Colonic mucosa (tissue), 4 donors: ENCODE results near the gene CCT6A. TPM values are rescaled to one million over a fixed set of nuclear protein-coding genes. Genes with fewer than 3 reads are reported as not detected.
"Not testable (repeated sequence)": the region's sequence is repeated elsewhere in the genome, so short reads cannot be mapped to it uniquely, and the experiment has no call there.

Source experiments
- DNase-seq: peaks from one replicate; pipeline ENCODE4 v3.0.0-alpha.2; 2020
- H3K27ac ChIP-seq: fragments of 200-600 bp; one replicate; pipeline ENCODE4 v1.8.0; 2021
- H3K27me3 ChIP-seq: fragments of 200-600 bp; one replicate; pipeline ENCODE4 v1.8.0; 2021
- H3K36me3 ChIP-seq: fragments of 200-600 bp; one replicate; pipeline ENCODE4 v1.8.0; 2021
- H3K4me1 ChIP-seq: fragments of 200-600 bp; one replicate; pipeline ENCODE4 v1.8.0; 2021; ENCODE audit warnings: mild to moderate bottlenecking
- H3K4me3 ChIP-seq: fragments of 200-600 bp; one replicate; pipeline ENCODE4 v1.8.0; 2021
- H3K9ac ChIP-seq, 2 donors: one replicate each; pipeline ENCODE4 v1.7.0; 2013; ENCODE audit warnings: control low read depth in 2 of 2, low read depth in 2 of 2, low read length in 2 of 2
- H3K9me3 ChIP-seq: fragments of 200-600 bp; one replicate; pipeline ENCODE4 v1.8.0; 2021
- CTCF ChIP-seq: fragments of 200-600 bp; IDR thresholded peaks from one replicate; pipeline ENCODE4 v1.8.0; 2022; ENCODE audit warnings: antibody characterized with exemption, mild to moderate bottlenecking
- intact Hi-C: fragments of 100-400 bp; cut with DNase I; formaldehyde crosslinking; loops from one replicate; pipeline ENCODE4 v1.14.1; 2022
- total RNA-seq, 2 donors: library from RNA; stranded (reverse); fragmentation: NEBNext Ultra II Directional in 1 of 2; extraction: Animal tissue kit (Norgen Biotek cat#: 25700) in 1 of 2; gene quantifications; one replicate each; pipeline ENCODE4 v1.2.1, GENCODE V29; 2021
- donor health status: healthy.
- donor health status: DM: no; HTN: no; CAD: no.
- donor health status: DM: no; HTN: no; CAD: no.

The CCT6A gene
- total RNA-seq, 2 donors from 2014 or later: 77.8 to 146 TPM

GRCh38 chr7:56019501-56019900 lies 32.1 kb upstream of the CCT6A start:
- H3K9me3 ChIP-seq: no peaks in the 10 kb centered on the region
- no peaks in the 10 kb centered on the region for H3K27me3 ChIP-seq
- no peak overlapping the region for H3K4me3 ChIP-seq
- intact Hi-C loops: no loop called here
- no peaks in the 10 kb centered on the region for H3K36me3 ChIP-seq
- TF ChIP-seq CTCF: no peak
- peak; percentile 20 for DNase-seq
- no peaks in the 10 kb centered on the region for H3K4me1 ChIP-seq
- no peak overlapping the region for H3K27ac ChIP-seq
- no peak overlapping the region for H3K9ac ChIP-seq

- Histone ChIP-seq H3K9ac (no peak overlapping the region), H3K27ac (no peak overlapping the region), H3K27me3 (no peaks in the 10 kb centered on the region), H3K9me3 (no peaks in the 10 kb centered on the region), H3K4me1 (no peaks in the 10 kb centered on the region), H3K4me3 (no peak overlapping the region), H3K36me3 (no peaks in the 10 kb centered on the region)
- no peak for TF ChIP-seq CTCF
- intact Hi-C loops: no loop called here
- no peak for DNase-seq
Measured at GRCh38 chr7:56023500-56023899, 28.1 kb upstream of the CCT6A start.

- TF ChIP-seq CTCF: no peak
- Histone ChIP-seq H3K9ac (no peak overlapping the region), H3K4me3 (no peak overlapping the region), H3K27me3 (no peaks in the 10 kb centered on the region), H3K36me3 (no peaks in the 10 kb centered on the region), H3K4me1 (no peaks in the 10 kb centered on the region), H3K27ac (no peak overlapping the region), H3K9me3 (no peaks in the 10 kb centered on the region)
- DNase-seq: no peak
- intact Hi-C loops: no loop called here
Measured at GRCh38 chr7:56026538-56026937, 25.0 kb upstream of the CCT6A start.

GRCh38 chr7:56028942-56029630 lies 22.5 kb upstream of the CCT6A start:
- Histone ChIP-seq H3K9ac (no peak overlapping the region), H3K9me3 (no peaks in the 10 kb centered on the region), H3K27me3 (no peaks in the 10 kb centered on the region), H3K4me3 (no peak overlapping the region), H3K4me1 (no peaks in the 10 kb centered on the region), H3K36me3 (no peaks in the 10 kb centered on the region), H3K27ac (no peak overlapping the region)
- intact Hi-C loops: no loop called here
- no peak for DNase-seq
- no peak for TF ChIP-seq CTCF

GRCh38 chr7:56030340-56030739 lies 21.2 kb upstream of the CCT6A start:
- DNase-seq: no peak
- H3K4me3 ChIP-seq: no peak overlapping the region
- H3K9me3 ChIP-seq: no peaks in the 10 kb centered on the region
- H3K27me3 ChIP-seq: no peaks in the 10 kb centered on the region
- H3K9ac ChIP-seq: no peak overlapping the region
- intact Hi-C loops: no loop called here
- H3K4me1 ChIP-seq: no peaks in the 10 kb centered on the region
- TF ChIP-seq CTCF: no peak
- H3K27ac ChIP-seq: no peak overlapping the region
- H3K36me3 ChIP-seq: no peaks in the 10 kb centered on the region

GRCh38 chr7:56031556-56031955 lies 20.0 kb upstream of the CCT6A start:
- H3K36me3 ChIP-seq, H3K9me3 ChIP-seq, intact Hi-C loops, H3K4me3 ChIP-seq, H3K9ac ChIP-seq, H3K27me3 ChIP-seq, H3K4me1 ChIP-seq, DNase-seq, H3K27ac ChIP-seq: not testable (repeated sequence)

GRCh38 chr7:56032578-56032977 lies 19.0 kb upstream of the CCT6A start:
- intact Hi-C loops, H3K27ac ChIP-seq, H3K36me3 ChIP-seq, H3K9ac ChIP-seq, H3K4me1 ChIP-seq, H3K4me3 ChIP-seq, DNase-seq, H3K27me3 ChIP-seq, H3K9me3 ChIP-seq: not testable (repeated sequence)
